HG02623 (cell line): Measurements from ENCODE around the gene SIGLEC7.
"Not testable (repeated sequence)": the region's sequence is repeated elsewhere in the genome, so short reads cannot be mapped to it uniquely, and the experiment has no call there.

Experiments used
- ATAC-seq: cut with Tn5 transposase; IDR thresholded peaks from one replicate; pipeline ENCODE4 v1.9.1; 2021; ENCODE audit warnings: moderate library complexity; ENCODE audit not compliant: unreplicated experiment

Gene SIGLEC7

GRCh38 chr19:51137792-51138425 lies 4.2 kb upstream of the SIGLEC7 start:
- no peak for ATAC-seq

GRCh38 chr19:51138549-51138979 lies 3.5 kb upstream of the SIGLEC7 start:
- no peak for ATAC-seq

GRCh38 chr19:51139299-51140014 lies 2.6 kb upstream of the SIGLEC7 start:
- no peak for ATAC-seq

- no peak for ATAC-seq
Observed at GRCh38 chr19:51140441-51140840, 1.7 kb upstream of the SIGLEC7 start.

- no peak for ATAC-seq
Observed at GRCh38 chr19:51141181-51141580, 920 bp upstream of the SIGLEC7 start.

DNA sequence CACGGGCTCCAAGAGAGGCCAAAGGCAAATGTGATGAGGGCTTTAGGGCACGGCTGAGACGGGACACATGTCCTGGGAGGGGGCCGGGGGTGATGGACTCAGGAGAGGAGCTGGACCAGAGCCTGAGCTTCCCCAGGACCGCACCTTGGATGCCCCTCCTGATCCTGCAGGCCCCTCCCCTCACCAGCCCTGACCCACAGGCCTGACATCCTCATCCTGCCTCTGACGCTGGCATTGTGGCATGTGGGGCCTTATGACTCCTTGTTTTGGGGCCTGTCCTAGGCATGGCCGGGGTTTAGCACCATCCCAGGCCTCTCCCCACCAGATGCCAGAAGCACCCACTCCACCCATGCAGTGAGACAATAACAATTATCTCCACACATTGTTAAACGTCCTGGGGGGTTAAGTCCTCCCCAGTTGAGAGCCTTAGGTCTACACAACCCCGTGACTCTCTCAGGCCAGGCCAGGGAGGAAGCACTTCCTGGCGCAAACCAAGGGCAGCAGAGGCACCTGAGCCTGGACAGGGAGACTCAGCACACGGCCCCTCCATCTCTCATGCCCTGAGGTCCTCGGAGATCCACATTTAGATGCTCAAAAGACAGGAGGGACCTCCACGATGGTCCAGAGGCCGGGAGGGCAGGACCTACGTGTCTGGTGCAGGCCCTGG lies 841 bp downstream of the SIGLEC7 start:
- not testable (repeated sequence) for ATAC-seq

- ATAC-seq: no peak
Observed at GRCh38 chr19:51143486-51143885, 1.4 kb downstream of the SIGLEC7 start.

DNA sequence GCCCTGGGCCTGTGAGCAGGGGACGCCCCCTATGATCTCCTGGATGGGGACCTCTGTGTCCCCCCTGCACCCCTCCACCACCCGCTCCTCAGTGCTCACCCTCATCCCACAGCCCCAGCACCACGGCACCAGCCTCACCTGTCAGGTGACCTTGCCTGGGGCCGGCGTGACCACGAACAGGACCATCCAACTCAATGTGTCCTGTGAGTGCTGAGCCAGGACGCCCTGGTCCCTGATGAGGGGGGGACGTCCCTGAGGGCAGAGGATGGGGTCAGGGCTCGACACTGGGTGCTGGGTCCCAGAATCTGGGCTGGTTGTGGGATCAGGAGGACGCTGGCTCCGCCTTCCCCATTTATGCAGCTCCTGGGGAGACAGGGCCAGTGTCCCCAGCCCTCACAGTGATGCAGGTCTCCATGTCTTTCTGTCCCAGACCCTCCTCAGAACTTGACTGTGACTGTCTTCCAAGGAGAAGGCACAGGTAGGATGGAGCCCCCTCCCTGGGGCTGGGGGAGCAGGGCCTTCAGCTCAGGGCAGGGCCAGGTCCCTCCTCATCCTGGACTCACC lies 2.5 kb downstream of the SIGLEC7 start:
- no peak for ATAC-seq

DNA sequence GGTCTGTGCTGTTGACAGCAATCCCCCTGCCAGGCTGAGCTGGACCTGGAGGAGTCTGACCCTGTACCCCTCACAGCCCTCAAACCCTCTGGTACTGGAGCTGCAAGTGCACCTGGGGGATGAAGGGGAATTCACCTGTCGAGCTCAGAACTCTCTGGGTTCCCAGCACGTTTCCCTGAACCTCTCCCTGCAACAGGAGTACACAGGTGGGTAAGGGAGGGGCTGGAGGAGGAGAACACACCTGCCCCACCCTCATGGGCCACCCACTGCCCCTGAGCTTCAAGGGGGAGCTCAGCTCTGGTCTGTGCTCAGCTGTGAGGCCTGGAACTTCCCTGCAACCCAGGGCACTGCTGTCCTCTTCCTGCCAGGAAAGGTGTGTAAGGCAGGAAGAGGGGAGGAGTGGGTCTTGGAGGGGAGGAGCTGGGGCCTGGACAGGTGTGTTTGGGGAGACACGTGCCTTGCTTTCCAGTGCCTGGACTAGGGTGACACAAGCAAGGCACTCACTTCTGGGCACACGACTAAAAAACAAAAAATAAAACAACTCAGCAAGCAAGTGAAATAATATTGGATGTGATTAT lies 3.9 kb downstream of the SIGLEC7 start:
- no peak for ATAC-seq

DNA sequence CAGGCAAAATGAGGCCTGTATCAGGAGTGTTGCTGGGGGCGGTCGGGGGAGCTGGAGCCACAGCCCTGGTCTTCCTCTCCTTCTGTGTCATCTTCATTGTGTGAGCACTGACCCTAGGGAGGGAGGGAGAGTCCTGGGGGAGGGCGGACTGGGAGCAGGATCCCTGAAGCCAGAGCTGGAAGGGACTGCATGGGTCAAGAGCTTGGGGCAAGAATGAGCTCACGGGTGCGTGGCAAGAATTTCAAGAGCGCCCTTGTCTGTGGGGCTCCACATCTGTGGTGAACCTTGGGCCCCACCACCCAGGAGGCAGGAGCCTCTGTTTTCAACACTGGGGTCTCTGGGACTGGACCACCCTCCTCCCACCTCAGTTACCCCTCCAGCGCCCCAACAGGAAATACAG lies 4.7 kb downstream of the SIGLEC7 start:
- ATAC-seq: no peak

- no peak for ATAC-seq
Observed at GRCh38 chr19:51147663-51148062, 5.6 kb downstream of the SIGLEC7 start.

- no peak for ATAC-seq
Observed at GRCh38 chr19:51148580-51148979, 6.5 kb downstream of the SIGLEC7 start.

GRCh38 chr19:51150627-51151026 lies 8.5 kb downstream of the SIGLEC7 start:
- ATAC-seq: no peak

DNA sequence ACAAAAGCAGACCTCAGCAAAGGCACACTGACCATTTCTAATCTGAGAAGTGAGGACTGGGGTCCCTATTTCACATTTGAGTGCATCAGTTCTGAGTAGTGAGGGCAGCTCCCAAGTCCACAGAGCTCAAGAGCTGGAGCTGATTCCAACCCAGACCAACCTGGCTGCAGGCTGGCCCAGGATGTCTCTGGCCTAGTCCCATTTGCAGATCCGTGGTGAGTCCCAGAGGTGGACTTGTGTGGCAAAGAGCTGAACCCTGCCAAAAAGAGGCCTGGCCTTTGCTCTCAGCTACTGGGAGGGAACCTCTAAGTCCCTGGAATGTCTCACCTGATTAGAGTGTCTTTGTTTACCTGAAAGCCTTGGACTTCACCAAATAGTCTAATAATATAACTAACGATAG lies 14.6 kb downstream of the SIGLEC7 start:
- ATAC-seq: no peak

GRCh38 chr19:51157265-51157664 lies 15.2 kb downstream of the SIGLEC7 start:
- ATAC-seq: no peak

DNA sequence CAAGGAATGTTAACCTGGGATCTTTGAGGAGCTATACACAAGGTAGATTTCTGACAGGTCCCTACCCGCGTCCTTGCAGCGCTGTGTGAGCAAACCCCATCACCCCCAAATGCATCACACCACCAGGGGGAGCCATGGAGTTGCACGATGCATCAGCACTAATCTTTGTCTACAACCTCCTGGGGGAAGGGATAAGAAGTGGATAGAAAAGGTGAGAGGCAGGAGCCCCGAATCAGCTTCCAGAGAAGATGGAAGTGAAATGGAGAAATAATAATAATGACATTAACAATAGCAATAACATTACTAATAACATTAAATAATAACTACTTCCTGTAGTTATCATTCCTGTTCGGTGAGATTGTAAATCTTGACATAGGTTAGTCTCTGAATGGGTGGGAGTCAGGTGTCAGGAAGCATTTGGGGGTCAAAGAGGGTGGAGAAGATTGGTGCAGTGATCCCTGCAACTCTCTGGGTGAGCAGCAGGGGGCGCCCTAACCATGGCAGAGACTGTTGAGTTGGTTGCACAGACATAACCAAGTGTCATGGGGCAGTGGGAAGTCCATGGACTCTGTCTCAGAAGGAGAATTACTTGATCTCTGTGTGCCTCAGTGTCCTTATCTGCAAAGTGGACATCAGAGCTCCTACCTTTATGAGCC lies 16.5 kb downstream of the SIGLEC7 start:
- no peak for ATAC-seq

DNA sequence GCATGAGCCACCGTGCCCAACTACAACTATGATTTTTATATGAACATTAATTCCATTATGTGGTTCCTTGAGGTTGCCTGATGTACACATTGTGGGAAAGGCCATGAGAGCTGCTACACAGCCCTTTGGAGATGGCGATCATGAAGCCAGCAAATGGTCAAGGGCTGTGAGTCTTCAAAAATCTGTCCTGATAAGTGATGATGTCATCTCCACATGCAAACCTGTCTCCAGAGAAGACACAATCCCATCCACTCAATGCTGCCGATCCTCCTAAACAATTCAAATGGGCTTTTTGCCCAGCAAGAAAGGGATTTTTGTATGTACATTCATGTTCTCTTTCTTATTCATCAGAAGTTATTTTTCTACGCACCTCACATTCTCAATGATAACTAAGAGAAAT lies 17.6 kb downstream of the SIGLEC7 start:
- no peak for ATAC-seq

GRCh38 chr19:51161266-51161665 lies 19.2 kb downstream of the SIGLEC7 start:
- no peak for ATAC-seq

DNA sequence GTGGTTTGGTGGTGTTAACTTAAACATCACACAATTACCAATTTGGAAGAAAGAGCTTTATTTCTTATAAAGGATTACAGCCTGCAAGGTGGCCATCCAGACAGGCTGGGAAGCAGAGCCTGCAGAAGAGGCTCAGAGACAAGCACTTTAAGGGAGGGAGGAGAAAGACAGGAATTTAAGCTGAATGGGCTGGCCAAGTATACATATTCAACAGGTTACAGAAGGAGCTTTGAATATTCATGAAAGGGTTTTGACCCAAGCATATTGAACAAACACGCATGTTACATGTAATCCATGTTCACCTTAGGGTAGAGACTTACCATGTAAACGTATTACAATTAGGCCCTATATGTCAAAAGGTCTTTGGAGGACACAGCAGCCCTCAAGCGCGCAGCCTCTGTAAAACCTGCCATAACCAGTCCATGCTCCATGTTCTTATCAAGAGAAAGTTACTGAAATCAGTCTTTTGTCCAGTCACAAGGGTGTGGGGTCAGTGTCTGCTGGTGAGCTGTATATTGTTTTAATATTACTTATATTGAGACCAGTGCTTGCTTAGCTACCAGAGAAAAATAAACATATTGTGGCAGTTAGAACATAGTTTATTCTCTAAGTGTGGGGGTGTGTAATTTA lies 19.9 kb downstream of the SIGLEC7 start:
- no peak for ATAC-seq

DNA sequence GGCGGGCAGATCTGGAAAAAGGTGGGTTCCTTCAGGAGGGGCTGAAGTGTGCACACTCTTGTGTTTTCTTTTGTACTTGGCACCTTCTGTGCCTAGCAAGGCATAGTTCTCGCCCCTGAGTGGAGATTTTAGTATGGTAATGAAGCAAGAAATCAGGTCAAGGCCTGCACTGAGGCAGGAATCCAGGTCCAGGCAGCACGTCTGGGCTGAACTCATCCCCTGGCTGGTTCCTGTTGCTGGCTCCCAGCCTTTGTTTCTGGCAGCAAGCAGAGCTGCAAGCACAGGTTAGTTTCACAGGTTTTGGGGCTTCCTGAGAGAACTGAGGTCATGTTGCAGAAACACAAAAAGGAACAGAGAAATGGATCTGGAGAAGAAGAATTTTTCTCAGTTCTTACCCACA lies 21.2 kb downstream of the SIGLEC7 start:
- no peak for ATAC-seq

- no peak for ATAC-seq
Observed at GRCh38 chr19:51164215-51164614, 22.1 kb downstream of the SIGLEC7 start.
